GM12878 (cell line): ENCODE data around the gene NTN1.

Source experiments
- BHLHE40 ChIP-seq, 2 experiments: fragments of 450-650 bp in 1 of 2; IDR thresholded peaks; 2 replicates each; pipeline ENCODE4 v1.6.1; 2011 to 2017; ENCODE audit warnings: low read depth in 2 of 2, borderline replicate concordance in 1 of 2, improper control_type of control experiment in 1 of 2, low read length in 1 of 2, mild to moderate bottlenecking in 1 of 2
- CBX3 ChIP-seq: fragments of 200-600 bp; sonication (generic); IDR thresholded peaks from 2 replicates; pipeline ENCODE4 v1.6.1; 2016; ENCODE audit warnings: low read depth, borderline replicate concordance
- CHD2 ChIP-seq: IDR thresholded peaks from 2 replicates; pipeline ENCODE4 v1.6.1; 2011; ENCODE audit warnings: low read depth, low read length, improper control_type of control experiment, borderline replicate concordance
- EP300 ChIP-seq, 2 experiments: fragments of 150-350 bp in 1 of 2; IDR thresholded peaks; 2 replicates each; pipeline ENCODE4 v1.6.1; 2011 to 2012; ENCODE audit warnings: low read depth in 2 of 2, low read length in 2 of 2, borderline replicate concordance in 1 of 2, improper control_type of control experiment in 1 of 2, inconsistent platforms in 1 of 2; ENCODE audit not compliant: control insufficient read depth in 1 of 2
- GABPA ChIP-seq: IDR thresholded peaks from 2 replicates; pipeline ENCODE4 v1.6.1; 2014; ENCODE audit warnings: antibody characterized with exemption, low read depth, mild to moderate bottlenecking, inconsistent platforms
- GATAD2B ChIP-seq: fragments of 450-650 bp; conservative IDR thresholded peaks from 2 replicates; pipeline ENCODE4 v1.6.1; 2017; ENCODE audit warnings: low read depth, mild to moderate bottlenecking, moderate library complexity
- MXI1 ChIP-seq: fragments of 150-350 bp; IDR thresholded peaks from 2 replicates; pipeline ENCODE4 v1.6.1; 2011; ENCODE audit warnings: low read depth, mild to moderate bottlenecking, inconsistent platforms, low read length, improper control_type of control experiment
- RFX5 ChIP-seq: IDR thresholded peaks from 2 replicates; pipeline ENCODE4 v1.6.1; 2011; ENCODE audit warnings: low read depth, low read length, improper control_type of control experiment
- SIN3A ChIP-seq: IDR thresholded peaks from 2 replicates; pipeline ENCODE4 v1.6.1; 2012; ENCODE audit warnings: low read depth, low read length, improper control_type of control experiment
- ZNF24 ChIP-seq: fragments of 450-650 bp; IDR thresholded peaks from 2 replicates; pipeline ENCODE4 v1.6.1; 2017; ENCODE audit warnings: antibody characterized with exemption, mild to moderate bottlenecking
- TF ChIP-seq, protein P1 (sequence below): fragments of 450-650 bp; IDR thresholded peaks from 2 replicates; pipeline ENCODE4 v1.6.1; 2017; ENCODE audit warnings: mild to moderate bottlenecking
- TF ChIP-seq, protein P2 (sequence below): IDR thresholded peaks from 2 replicates; pipeline ENCODE4 v1.6.1; 2012; ENCODE audit warnings: low read length, inconsistent platforms
- TF ChIP-seq, protein P3 (sequence below): fragments of 450-650 bp; formaldehyde crosslinking; IDR thresholded peaks from 2 replicates; pipeline ENCODE4 v1.4.0; 2020; ENCODE audit warnings: mild to moderate bottlenecking, moderate library complexity
- TF ChIP-seq, protein P4 (sequence below), 3 experiments: IDR thresholded peaks in 2 of 3; conservative IDR thresholded peaks in 1 of 3; 2 replicates each; pipeline ENCODE4 v1.5.1; 2011; ENCODE audit warnings: low read depth in 3 of 3, low read length in 3 of 3, mild to moderate bottlenecking in 3 of 3, control low read depth in 2 of 3, moderate library complexity in 2 of 3, inconsistent platforms in 1 of 3, mixed read lengths in 1 of 3; ENCODE audit not compliant: control insufficient read depth in 2 of 3, insufficient read depth in 1 of 3; ENCODE audit errors: extremely low read depth in 1 of 3

DNA sequence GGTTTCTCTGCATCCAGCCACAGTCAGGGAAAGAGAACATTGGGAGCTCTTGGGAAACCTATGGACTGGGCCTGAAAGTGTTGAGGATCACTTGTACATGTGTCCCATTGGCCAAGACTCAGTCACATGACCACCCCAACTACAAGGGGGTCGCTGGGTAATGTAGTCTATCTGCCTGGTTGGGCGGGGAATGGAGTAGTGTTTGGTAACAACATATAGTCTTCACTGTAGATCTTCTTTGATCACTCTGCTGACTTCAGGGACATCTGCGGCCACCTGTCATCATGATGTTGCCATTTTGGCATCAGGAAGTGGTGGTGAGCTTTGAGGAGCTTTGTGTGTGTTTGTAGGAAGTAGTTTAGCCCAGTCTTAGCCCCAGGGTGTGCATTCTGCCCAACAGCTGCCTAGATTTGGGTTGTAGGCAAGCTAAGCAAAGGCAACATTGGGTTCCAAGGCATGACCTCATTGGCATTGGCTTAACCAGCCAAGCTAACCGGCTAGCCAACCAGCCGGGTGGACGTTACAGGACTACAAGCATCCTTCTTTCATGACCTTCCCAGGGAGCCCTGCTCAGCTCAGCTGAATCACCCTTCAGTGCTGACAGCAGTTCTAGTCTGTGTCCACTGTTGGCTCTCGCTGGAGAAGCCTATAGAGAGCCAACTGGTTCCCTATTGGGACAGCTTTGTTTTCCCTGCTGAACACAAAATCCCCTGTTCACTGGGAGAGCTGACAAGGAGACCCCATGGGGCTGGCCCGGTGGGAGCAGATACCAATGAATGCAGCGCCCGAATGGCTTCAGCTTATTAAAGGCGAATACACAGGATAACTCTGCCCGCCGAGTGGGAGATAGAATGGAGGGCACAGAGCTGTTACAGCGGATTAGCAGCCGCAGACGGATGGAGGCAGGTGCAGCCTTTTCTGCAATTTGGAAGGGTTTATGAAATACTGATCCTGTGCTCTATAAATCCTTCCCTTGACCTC is 178.6 kb downstream of the NTN1 start:
- TF ChIP-seq MXI1 (no peak), CBX3 (no peak), CHD2 (no peak), BHLHE40 (IDR thresholded peaks at IDR 0.05; ENCODE audit: borderline replicate concordance in 1 of 2, low read depth in 2 of 2, low read length in 1 of 2) (no peak), GABPA (no peak), EP300 (IDR thresholded peaks at IDR 0.05; ENCODE audit: borderline replicate concordance in 1 of 2, control insufficient read depth in 1 of 2, low read depth in 2 of 2, low read length in 2 of 2) (no peak), RFX5 (no peak), SIN3A (no peak), GATAD2B (no peak), ZNF24 (no peak)
- TF ChIP-seq, protein P1, sequence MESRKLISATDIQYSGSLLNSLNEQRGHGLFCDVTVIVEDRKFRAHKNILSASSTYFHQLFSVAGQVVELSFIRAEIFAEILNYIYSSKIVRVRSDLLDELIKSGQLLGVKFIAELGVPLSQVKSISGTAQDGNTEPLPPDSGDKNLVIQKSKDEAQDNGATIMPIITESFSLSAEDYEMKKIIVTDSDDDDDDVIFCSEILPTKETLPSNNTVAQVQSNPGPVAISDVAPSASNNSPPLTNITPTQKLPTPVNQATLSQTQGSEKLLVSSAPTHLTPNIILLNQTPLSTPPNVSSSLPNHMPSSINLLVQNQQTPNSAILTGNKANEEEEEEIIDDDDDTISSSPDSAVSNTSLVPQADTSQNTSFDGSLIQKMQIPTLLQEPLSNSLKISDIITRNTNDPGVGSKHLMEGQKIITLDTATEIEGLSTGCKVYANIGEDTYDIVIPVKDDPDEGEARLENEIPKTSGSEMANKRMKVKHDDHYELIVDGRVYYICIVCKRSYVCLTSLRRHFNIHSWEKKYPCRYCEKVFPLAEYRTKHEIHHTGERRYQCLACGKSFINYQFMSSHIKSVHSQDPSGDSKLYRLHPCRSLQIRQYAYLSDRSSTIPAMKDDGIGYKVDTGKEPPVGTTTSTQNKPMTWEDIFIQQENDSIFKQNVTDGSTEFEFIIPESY: no peak
- TF ChIP-seq, protein P2, sequence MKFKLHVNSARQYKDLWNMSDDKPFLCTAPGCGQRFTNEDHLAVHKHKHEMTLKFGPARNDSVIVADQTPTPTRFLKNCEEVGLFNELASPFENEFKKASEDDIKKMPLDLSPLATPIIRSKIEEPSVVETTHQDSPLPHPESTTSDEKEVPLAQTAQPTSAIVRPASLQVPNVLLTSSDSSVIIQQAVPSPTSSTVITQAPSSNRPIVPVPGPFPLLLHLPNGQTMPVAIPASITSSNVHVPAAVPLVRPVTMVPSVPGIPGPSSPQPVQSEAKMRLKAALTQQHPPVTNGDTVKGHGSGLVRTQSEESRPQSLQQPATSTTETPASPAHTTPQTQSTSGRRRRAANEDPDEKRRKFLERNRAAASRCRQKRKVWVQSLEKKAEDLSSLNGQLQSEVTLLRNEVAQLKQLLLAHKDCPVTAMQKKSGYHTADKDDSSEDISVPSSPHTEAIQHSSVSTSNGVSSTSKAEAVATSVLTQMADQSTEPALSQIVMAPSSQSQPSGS: no peak
- TF ChIP-seq, protein P3, sequence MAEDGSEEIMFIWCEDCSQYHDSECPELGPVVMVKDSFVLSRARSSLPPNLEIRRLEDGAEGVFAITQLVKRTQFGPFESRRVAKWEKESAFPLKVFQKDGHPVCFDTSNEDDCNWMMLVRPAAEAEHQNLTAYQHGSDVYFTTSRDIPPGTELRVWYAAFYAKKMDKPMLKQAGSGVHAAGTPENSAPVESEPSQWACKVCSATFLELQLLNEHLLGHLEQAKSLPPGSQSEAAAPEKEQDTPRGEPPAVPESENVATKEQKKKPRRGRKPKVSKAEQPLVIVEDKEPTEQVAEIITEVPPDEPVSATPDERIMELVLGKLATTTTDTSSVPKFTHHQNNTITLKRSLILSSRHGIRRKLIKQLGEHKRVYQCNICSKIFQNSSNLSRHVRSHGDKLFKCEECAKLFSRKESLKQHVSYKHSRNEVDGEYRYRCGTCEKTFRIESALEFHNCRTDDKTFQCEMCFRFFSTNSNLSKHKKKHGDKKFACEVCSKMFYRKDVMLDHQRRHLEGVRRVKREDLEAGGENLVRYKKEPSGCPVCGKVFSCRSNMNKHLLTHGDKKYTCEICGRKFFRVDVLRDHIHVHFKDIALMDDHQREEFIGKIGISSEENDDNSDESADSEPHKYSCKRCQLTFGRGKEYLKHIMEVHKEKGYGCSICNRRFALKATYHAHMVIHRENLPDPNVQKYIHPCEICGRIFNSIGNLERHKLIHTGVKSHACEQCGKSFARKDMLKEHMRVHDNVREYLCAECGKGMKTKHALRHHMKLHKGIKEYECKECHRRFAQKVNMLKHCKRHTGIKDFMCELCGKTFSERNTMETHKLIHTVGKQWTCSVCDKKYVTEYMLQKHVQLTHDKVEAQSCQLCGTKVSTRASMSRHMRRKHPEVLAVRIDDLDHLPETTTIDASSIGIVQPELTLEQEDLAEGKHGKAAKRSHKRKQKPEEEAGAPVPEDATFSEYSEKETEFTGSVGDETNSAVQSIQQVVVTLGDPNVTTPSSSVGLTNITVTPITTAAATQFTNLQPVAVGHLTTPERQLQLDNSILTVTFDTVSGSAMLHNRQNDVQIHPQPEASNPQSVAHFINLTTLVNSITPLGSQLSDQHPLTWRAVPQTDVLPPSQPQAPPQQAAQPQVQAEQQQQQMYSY (CRISPR knock-in tag): no peak
- TF ChIP-seq, protein P4, sequence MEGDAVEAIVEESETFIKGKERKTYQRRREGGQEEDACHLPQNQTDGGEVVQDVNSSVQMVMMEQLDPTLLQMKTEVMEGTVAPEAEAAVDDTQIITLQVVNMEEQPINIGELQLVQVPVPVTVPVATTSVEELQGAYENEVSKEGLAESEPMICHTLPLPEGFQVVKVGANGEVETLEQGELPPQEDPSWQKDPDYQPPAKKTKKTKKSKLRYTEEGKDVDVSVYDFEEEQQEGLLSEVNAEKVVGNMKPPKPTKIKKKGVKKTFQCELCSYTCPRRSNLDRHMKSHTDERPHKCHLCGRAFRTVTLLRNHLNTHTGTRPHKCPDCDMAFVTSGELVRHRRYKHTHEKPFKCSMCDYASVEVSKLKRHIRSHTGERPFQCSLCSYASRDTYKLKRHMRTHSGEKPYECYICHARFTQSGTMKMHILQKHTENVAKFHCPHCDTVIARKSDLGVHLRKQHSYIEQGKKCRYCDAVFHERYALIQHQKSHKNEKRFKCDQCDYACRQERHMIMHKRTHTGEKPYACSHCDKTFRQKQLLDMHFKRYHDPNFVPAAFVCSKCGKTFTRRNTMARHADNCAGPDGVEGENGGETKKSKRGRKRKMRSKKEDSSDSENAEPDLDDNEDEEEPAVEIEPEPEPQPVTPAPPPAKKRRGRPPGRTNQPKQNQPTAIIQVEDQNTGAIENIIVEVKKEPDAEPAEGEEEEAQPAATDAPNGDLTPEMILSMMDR (IDR thresholded peaks at IDR 0.05 in 2 of 3, conservative IDR thresholded peaks at IDR 0.05 in 1 of 3; ENCODE audit: control insufficient read depth in 2 of 3, extremely low read depth in 1 of 3, insufficient read depth in 1 of 3, low read depth in 3 of 3, low read length in 3 of 3): no peak
